ENCODE data around the gene NATD1. TPM values are rescaled to one million over a fixed set of nuclear protein-coding genes. Genes with fewer than 3 reads are reported as not detected.

Gene NATD1
- total and polyA plus RNA-seq, 9 of the 15 experiments (the other 6 are each of a cell fraction or from before 2014, with no cell fraction given): 0.24 to 5.4 (median 1.6) TPM

GRCh38 chr17:21211825-21212479, 41.3 kb downstream of the NATD1 start (continued):
- TF ChIP-seq ATF3 (IDR thresholded peaks at IDR 0.05) (no peak), ATF3 (CRISPR knock-in tag; conservative IDR thresholded peaks at IDR 0.05) (no peak), ZBTB43 (CRISPR knock-in tag; IDR thresholded peaks at IDR 0.05) (no peak)

GRCh38 chr17:21210411-21211076, 42.7 kb downstream of the NATD1 start:
- Histone ChIP-seq H3K4me3 (no peak overlapping the region), H3K27ac (ENCODE audit: extremely low read depth, low read depth, low read length) (no peak overlapping the region), H3K9me1 (ENCODE audit: control insufficient read depth, insufficient read depth, low read length) (no peaks in the 10 kb centered on the region), H3K27me3 (ENCODE audit: control insufficient read depth in 2 of 2, insufficient read depth in 2 of 2, low read length in 2 of 2) (no peaks in the 10 kb centered on the region), H3K79me2 (ENCODE audit: control insufficient read depth, insufficient read depth, low read length) (peaks cover 91% of the 10 kb centered on the region), H2AFZ (ENCODE audit: low read depth, low read length) (no peak overlapping the region), H3K4me1 (replicated peaks in 1 of 2; ENCODE audit: control insufficient read depth in 2 of 2, insufficient read depth in 2 of 2, low read length in 2 of 2) (peaks cover 15 to 16% of the 10 kb centered on the region in 2 experiments; a peak in 4 of 5 replicates), H3K4me2 (ENCODE audit: insufficient read depth, low read length) (no peak overlapping the region), H3K36me3 (ENCODE audit: control insufficient read depth, insufficient read depth, low read length) (peaks cover 50% of the 10 kb centered on the region; the same call in 2 of the 3 replicates), H3K9me3 (replicated peaks; ENCODE audit: control insufficient read depth, insufficient read depth, low read depth, low read length) (no peaks in the 10 kb centered on the region), H4K20me1 (replicated peaks; ENCODE audit: control insufficient read depth, insufficient read depth, low read length) (peaks cover 15% of the 10 kb centered on the region), H3K9ac (ENCODE audit: insufficient read depth in 1 of 2, low read depth in 2 of 2, low read length in 2 of 2) (no peak overlapping the region; a peak in 1 of 4 replicates)
- POLR2A ChIA-PET: interaction anchor here (1.0 to 5.1 kb wide), 3 partner anchors 10 to 16 kb away, joined by 3 to 22 read pairs (median 6); no protein-coding TSS in a partner anchor
- BruUV-seq (replicated peaks): no TSS peak
- in situ Hi-C loops (cut with MboI): no loop called here
- intact Hi-C loops (cut with micrococcal nuclease): no loop called here
- ATAC-seq (no peak), FAIRE-seq (no peak), DNase-seq (ENCODE audit: extremely low read depth in 1 of 4, low spot score in 3 of 4) (no peak)
- 81% methylated on average over 12 of the region's 15 CpGs for WGBS (ENCODE audit: insufficient coverage, low coverage, missing lambda C conversion rate)
- CTCF ChIA-PET (ENCODE audit: low intra/inter-chr PET ratio): no interaction called here
- TF ChIP-seq DDX20 (tag; IDR thresholded peaks at IDR 0.05; ENCODE audit: low read depth) (no peak), RBFOX2 (IDR thresholded peaks at IDR 0.05; ENCODE audit: low read depth, low read length) (0 out of 2 replicates have a peak, but pooled peaks have one; percentile 7), SUPT5H (IDR thresholded peaks at IDR 0.05) (no peak), SREBF2 (CRISPR knock-in tag; IDR thresholded peaks at IDR 0.05) (no peak), CLOCK (CRISPR knock-in tag; IDR thresholded peaks at IDR 0.05; ENCODE audit: borderline replicate concordance) (no peak), BHLHE40 (IDR thresholded peaks at IDR 0.05; ENCODE audit: low read length) (peak; percentile 42; the same call in 1 of the 2 replicates), POLR2AphosphoS2 (IDR thresholded peaks at IDR 0.05; ENCODE audit: low read length) (no peak)
- TF ChIP-seq, protein P1, sequence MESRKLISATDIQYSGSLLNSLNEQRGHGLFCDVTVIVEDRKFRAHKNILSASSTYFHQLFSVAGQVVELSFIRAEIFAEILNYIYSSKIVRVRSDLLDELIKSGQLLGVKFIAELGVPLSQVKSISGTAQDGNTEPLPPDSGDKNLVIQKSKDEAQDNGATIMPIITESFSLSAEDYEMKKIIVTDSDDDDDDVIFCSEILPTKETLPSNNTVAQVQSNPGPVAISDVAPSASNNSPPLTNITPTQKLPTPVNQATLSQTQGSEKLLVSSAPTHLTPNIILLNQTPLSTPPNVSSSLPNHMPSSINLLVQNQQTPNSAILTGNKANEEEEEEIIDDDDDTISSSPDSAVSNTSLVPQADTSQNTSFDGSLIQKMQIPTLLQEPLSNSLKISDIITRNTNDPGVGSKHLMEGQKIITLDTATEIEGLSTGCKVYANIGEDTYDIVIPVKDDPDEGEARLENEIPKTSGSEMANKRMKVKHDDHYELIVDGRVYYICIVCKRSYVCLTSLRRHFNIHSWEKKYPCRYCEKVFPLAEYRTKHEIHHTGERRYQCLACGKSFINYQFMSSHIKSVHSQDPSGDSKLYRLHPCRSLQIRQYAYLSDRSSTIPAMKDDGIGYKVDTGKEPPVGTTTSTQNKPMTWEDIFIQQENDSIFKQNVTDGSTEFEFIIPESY (CRISPR knock-in tag; IDR thresholded peaks at IDR 0.05): peak; percentile 32; the same call in 1 of the 2 replicates
- TF ChIP-seq, protein P2, sequence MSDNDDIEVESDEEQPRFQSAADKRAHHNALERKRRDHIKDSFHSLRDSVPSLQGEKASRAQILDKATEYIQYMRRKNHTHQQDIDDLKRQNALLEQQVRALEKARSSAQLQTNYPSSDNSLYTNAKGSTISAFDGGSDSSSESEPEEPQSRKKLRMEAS (CRISPR knock-in tag; IDR thresholded peaks at IDR 0.05): no peak

Measured in K562 (cell line).